HepG2 (cell line): ENCODE measurements around the gene RHBDD2. TPM values are rescaled to one million over a fixed set of nuclear protein-coding genes. Genes with fewer than 3 reads are reported as not detected.

Experiments used
- GPBP1L1 ChIP-seq: sonication (generic); formaldehyde crosslinking; IDR thresholded peaks from 2 replicates; pipeline ENCODE4 v1.5.0; 2020; ENCODE audit warnings: mild to moderate bottlenecking, missing genetic modification reagents
- JUND ChIP-seq: sonication (generic); formaldehyde crosslinking; IDR thresholded peaks from 2 replicates; pipeline ENCODE4 v1.8.0; 2022; ENCODE audit warnings: mild to moderate bottlenecking, missing genetic modification reagents
- NFYC ChIP-seq: IDR thresholded peaks from 2 replicates; pipeline ENCODE4 v1.6.1; 2016; ENCODE audit warnings: missing genetic modification reagents, missing compliant biosample characterization
- PHF5A ChIP-seq: IDR thresholded peaks from one replicate; pipeline ENCODE4 v1.6.1; 2018; ENCODE audit warnings: low read depth, missing genetic modification reagents; ENCODE audit not compliant: unreplicated experiment
- SIN3A ChIP-seq: IDR thresholded peaks from 2 replicates; pipeline ENCODE4 v1.6.1; 2011; ENCODE audit warnings: low read depth, mild to moderate bottlenecking, control low read depth, low read length, borderline replicate concordance
- SMARCE1 ChIP-seq: fragments of 450-650 bp; IDR thresholded peaks from 2 replicates; pipeline ENCODE4 v1.6.1; 2017; ENCODE audit warnings: borderline replicate concordance
- SP2 ChIP-seq: sonication (generic); formaldehyde crosslinking; IDR thresholded peaks from 2 replicates; pipeline ENCODE4 v1.5.1; 2020; ENCODE audit warnings: mild to moderate bottlenecking, missing genetic modification reagents
- SRF ChIP-seq: IDR thresholded peaks from 2 replicates; pipeline ENCODE4 v1.6.1; 2011; ENCODE audit warnings: mild to moderate bottlenecking, low read depth, low read length, moderate library complexity
- STAG1 ChIP-seq: sonication (generic); formaldehyde crosslinking; IDR thresholded peaks from 2 replicates; pipeline ENCODE4 v1.4.0; 2020; ENCODE audit warnings: missing genetic modification reagents
- TGIF2 ChIP-seq: IDR thresholded peaks from 2 replicates; pipeline ENCODE4 v1.6.1; 2016; ENCODE audit warnings: control low read depth, missing compliant biosample characterization
- ZFX ChIP-seq: sonication (generic); formaldehyde crosslinking; IDR thresholded peaks from 2 replicates; pipeline ENCODE4 v1.4.0; 2020; ENCODE audit warnings: mild to moderate bottlenecking, low read depth, missing genetic modification reagents, moderate library complexity
- ZNF138 ChIP-seq: sonication (generic); formaldehyde crosslinking; IDR thresholded peaks from 2 replicates; pipeline ENCODE4 v1.5.0; 2020; ENCODE audit warnings: mild to moderate bottlenecking, low read depth, missing genetic modification reagents
- ZNF280D ChIP-seq: sonication (generic); formaldehyde crosslinking; IDR thresholded peaks from 2 replicates; pipeline ENCODE4 v1.5.1; 2020; ENCODE audit warnings: mild to moderate bottlenecking, missing genetic modification reagents
- ZNF282 ChIP-seq: fragments of 450-650 bp; IDR thresholded peaks from 2 replicates; pipeline ENCODE4 v1.6.1; 2018; ENCODE audit not compliant: partially characterized antibody
- ZNF550 ChIP-seq: sonication (generic); formaldehyde crosslinking; IDR thresholded peaks from 2 replicates; pipeline ENCODE4 v1.4.0; 2020; ENCODE audit warnings: mild to moderate bottlenecking, missing genetic modification reagents, borderline replicate concordance
- ZNF567 ChIP-seq: sonication (generic); formaldehyde crosslinking; IDR thresholded peaks from 2 replicates; pipeline ENCODE4 v1.8.1; 2023; ENCODE audit warnings: mild to moderate bottlenecking, missing genetic modification reagents, borderline replicate concordance
- ZNF746 ChIP-seq: sonication (generic); formaldehyde crosslinking; IDR thresholded peaks from 2 replicates; pipeline ENCODE4 v1.8.0; 2022; ENCODE audit warnings: mild to moderate bottlenecking, missing genetic modification reagents
- ZNF770 ChIP-seq: sonication (generic); formaldehyde crosslinking; IDR thresholded peaks from 2 replicates; pipeline ENCODE4 v1.5.0; 2020; ENCODE audit warnings: mild to moderate bottlenecking, missing genetic modification reagents
- ZNF792 ChIP-seq: IDR thresholded peaks from 2 replicates; pipeline ENCODE4 v1.6.1; 2016
- ZNF891 ChIP-seq: sonication (generic); formaldehyde crosslinking; IDR thresholded peaks from 2 replicates; pipeline ENCODE4 v1.5.0; 2020; ENCODE audit warnings: mild to moderate bottlenecking, missing genetic modification reagents
- polyA plus RNA-seq, 8 experiments: library from polyadenylated mRNA; depleted of rRNA in 3 of 8; stranded (reverse) in 7 of 8; unstranded in 1 of 8; fragments of >200 nt; fragmentation: Illumina TruSeq in 4 of 8; extraction: Trizol in 4 of 8; gene quantifications; 2 replicates each; pipeline versions ENCODE4 v1.2.1 to v1.2.3, GENCODE V29; 2011 to 2016; ENCODE audit warnings: low read depth in 4 of 8, missing spikeins in 1 of 8, mixed read lengths in 1 of 8; ENCODE audit not compliant: insufficient read depth in 1 of 8
- total RNA-seq, 5 experiments: library from RNA; depleted of rRNA; stranded (reverse); fragments of >200 nt; fragmentation: Illumina TruSeq; extraction: Trizol; gene quantifications; 2 replicates each; pipeline ENCODE4 v1.2.3, GENCODE V29; 2016; ENCODE audit warnings: low read depth in 1 of 5
- TF ChIP-seq, protein P1 (sequence below): sonication (generic); formaldehyde crosslinking; IDR thresholded peaks from 2 replicates; pipeline ENCODE4 v1.5.1; 2020; ENCODE audit warnings: missing genetic modification reagents, mild to moderate bottlenecking, borderline replicate concordance

Gene RHBDD2
- total and polyA plus RNA-seq, 2 of the 13 experiments (the other 11 are each of a cell fraction or from before 2014, with no cell fraction given) = 23.1 to 26.4 TPM

DNA sequence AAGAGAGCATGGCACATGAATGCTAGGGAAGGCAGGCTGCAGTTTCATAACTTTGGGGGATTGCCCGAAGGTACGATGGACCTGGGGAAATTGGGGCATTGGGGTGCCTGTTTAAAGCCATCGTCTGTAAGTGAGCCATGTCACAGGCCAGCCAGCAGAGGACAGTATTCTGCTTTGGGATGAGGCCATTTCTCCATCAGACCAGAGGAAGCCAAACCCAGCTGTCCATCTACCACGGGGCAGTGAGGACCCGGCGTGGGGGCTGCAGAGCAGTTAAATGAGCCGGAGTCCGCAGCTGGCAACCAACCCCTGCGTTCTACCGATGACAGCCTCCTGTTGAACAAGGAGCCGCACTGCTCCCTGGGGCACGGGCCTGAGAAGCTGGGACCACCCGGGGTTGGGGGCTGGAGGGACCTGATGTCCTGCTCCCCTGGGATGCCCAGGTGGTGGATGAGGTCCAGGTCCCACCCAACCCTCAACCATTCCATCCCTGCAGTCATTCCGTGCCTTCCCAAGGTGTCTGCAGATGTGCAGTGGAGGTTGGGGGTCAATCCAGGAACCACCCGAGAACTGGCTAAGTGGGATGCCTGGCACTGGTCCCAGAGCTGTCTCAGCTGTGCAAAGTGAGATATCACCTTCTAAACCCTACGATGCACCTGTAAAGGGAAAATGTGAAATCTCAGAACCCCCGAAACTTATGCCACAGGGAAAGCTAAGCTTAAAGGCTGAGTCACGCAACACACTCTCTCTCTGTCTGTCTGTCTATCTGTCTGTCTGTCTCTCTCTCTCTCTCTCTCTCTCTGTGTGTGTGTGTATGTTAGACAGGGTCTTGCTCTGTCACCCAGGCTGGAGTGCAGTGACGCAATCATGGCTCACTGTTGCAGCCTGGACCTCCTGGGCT is 12.1 kb upstream of the RHBDD2 start (continued):
- TF ChIP-seq ZNF280D (CRISPR knock-in tag) (no peak), ZNF770 (CRISPR knock-in tag) (no peak; the same call in 1 of the 2 replicates), NFYC (CRISPR knock-in tag) (no peak), ZFX (CRISPR knock-in tag) (peak; percentile 26), SRF (no peak), ZNF746 (CRISPR knock-in tag) (no peak), SIN3A (no peak), GPBP1L1 (CRISPR knock-in tag) (no peak), ZNF282 (no peak), ZNF567 (CRISPR knock-in tag) (peak; percentile 65; the same call in 1 of the 2 replicates), ZNF891 (CRISPR knock-in tag) (0 out of 2 replicates have a peak, but pooled peaks have one; percentile 39), ZNF792 (CRISPR knock-in tag) (no peak), ZNF550 (CRISPR knock-in tag) (peak; percentile 72; the same call in 1 of the 2 replicates), TGIF2 (peak; percentile 91), JUND (CRISPR knock-in tag) (no peak), SP2 (no peak), ZNF138 (CRISPR knock-in tag) (0 out of 2 replicates have a peak, but pooled peaks have one; percentile 33), PHF5A (peak; percentile 30), STAG1 (CRISPR knock-in tag) (peak; percentile 99), SMARCE1 (no peak)
- TF ChIP-seq, protein P1, sequence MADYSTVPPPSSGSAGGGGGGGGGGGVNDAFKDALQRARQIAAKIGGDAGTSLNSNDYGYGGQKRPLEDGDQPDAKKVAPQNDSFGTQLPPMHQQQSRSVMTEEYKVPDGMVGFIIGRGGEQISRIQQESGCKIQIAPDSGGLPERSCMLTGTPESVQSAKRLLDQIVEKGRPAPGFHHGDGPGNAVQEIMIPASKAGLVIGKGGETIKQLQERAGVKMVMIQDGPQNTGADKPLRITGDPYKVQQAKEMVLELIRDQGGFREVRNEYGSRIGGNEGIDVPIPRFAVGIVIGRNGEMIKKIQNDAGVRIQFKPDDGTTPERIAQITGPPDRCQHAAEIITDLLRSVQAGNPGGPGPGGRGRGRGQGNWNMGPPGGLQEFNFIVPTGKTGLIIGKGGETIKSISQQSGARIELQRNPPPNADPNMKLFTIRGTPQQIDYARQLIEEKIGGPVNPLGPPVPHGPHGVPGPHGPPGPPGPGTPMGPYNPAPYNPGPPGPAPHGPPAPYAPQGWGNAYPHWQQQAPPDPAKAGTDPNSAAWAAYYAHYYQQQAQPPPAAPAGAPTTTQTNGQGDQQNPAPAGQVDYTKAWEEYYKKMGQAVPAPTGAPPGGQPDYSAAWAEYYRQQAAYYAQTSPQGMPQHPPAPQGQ = no peak
